WERI-Rb-1 (cell line): ENCODE measurements around the gene RHBDF2.

Experiments
- DNase-seq: peaks from one replicate; pipeline ENCODE4 v3.0.0-alpha.2; 2020
- H3K27ac ChIP-seq: fragments of 250-450 bp; sonication (Bioruptor Pico); 2 replicates; pipeline ENCODE4 v1.5.1; 2020; ENCODE audit warnings: mild to moderate bottlenecking, moderate library complexity
- H3K27me3 ChIP-seq: fragments of 250-450 bp; sonication (Bioruptor Pico); 2 replicates; pipeline ENCODE4 v1.5.1; 2021; ENCODE audit warnings: mild to moderate bottlenecking, low read depth, moderate library complexity; ENCODE audit not compliant: insufficient read depth, severe bottlenecking
- H3K36me3 ChIP-seq: fragments of 250-450 bp; sonication (Bioruptor Pico); 2 replicates; pipeline ENCODE4 v1.5.1; 2020; ENCODE audit warnings: mild to moderate bottlenecking, moderate library complexity
- H3K4me3 ChIP-seq: 2 replicates; pipeline ENCODE4 v1.5.1; 2011; ENCODE audit warnings: low read depth, mild to moderate bottlenecking, control low read depth, low read length
- H3K9me3 ChIP-seq: fragments of 250-450 bp; sonication (Bioruptor Pico); 2 replicates; pipeline ENCODE4 v1.5.1; 2021; ENCODE audit warnings: mild to moderate bottlenecking, moderate library complexity; ENCODE audit not compliant: severe bottlenecking
- TF ChIP-seq, protein P1 (sequence below): IDR thresholded peaks from 2 replicates; pipeline ENCODE4 v1.5.1; 2011; ENCODE audit warnings: low read depth, mild to moderate bottlenecking, control low read depth, inconsistent platforms, low read length

Gene RHBDF2

DNA sequence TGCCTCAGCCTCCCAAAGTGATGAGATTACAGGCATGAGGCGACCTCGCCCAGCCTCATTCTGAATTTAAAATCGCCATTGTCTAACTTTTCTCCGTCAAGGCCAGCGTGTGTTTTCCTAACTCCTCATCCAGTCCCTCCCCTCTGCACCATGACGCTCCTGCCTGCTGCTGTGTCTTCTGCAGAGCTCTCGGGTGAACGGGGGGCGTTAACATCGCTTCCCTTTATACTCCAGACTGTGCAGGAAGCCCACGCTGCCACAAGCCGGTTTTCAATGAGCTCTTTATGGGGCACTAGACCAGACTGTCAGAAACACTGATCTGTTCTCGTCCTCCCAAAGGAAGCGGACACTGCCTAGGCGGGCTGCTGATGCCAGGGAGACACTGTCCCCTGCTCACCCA is 20.6 kb downstream of the RHBDF2 start:
- H3K27ac ChIP-seq: no peak overlapping the region; the same call in 1 of the 2 replicates
- TF ChIP-seq, protein P1, sequence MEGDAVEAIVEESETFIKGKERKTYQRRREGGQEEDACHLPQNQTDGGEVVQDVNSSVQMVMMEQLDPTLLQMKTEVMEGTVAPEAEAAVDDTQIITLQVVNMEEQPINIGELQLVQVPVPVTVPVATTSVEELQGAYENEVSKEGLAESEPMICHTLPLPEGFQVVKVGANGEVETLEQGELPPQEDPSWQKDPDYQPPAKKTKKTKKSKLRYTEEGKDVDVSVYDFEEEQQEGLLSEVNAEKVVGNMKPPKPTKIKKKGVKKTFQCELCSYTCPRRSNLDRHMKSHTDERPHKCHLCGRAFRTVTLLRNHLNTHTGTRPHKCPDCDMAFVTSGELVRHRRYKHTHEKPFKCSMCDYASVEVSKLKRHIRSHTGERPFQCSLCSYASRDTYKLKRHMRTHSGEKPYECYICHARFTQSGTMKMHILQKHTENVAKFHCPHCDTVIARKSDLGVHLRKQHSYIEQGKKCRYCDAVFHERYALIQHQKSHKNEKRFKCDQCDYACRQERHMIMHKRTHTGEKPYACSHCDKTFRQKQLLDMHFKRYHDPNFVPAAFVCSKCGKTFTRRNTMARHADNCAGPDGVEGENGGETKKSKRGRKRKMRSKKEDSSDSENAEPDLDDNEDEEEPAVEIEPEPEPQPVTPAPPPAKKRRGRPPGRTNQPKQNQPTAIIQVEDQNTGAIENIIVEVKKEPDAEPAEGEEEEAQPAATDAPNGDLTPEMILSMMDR: no peak
- no peak for DNase-seq
- no peaks in the 10 kb centered on the region for H3K36me3 ChIP-seq
- H3K9me3 ChIP-seq: no peaks in the 10 kb centered on the region
- H3K4me3 ChIP-seq: no peak overlapping the region
- no peaks in the 10 kb centered on the region for H3K27me3 ChIP-seq

DNA sequence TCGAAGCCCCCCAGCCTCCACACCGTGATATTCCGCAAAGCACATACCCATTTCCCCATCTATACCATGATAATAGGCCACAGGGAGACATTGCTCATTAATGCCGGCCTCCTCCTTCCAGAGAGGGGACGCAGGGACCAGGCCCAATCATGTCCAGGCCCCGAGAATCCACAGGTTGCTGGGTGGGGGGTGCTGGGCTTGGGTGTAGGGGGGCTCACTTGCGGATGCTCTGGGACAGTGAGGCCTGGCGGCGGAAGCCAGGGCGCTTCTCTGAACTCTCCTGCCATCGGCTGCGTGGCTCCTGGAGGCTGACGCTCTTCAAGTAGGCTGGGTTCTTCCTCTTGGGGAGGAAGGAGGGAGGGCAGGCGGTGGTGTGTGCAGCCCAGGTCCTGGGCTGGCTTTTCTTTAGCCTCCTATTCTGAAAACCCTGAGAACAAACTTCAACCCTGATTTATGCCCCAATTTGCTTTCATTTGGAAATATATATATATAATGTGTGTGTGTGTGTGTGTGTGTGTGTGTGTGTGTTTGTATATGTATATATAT is 21.6 kb downstream of the RHBDF2 start:
- Histone ChIP-seq H3K27ac (no peak overlapping the region), H3K4me3 (no peak overlapping the region), H3K9me3 (no peaks in the 10 kb centered on the region), H3K36me3 (no peaks in the 10 kb centered on the region), H3K27me3 (no peaks in the 10 kb centered on the region)
- TF ChIP-seq, protein P1: no peak
- no peak for DNase-seq

DNA sequence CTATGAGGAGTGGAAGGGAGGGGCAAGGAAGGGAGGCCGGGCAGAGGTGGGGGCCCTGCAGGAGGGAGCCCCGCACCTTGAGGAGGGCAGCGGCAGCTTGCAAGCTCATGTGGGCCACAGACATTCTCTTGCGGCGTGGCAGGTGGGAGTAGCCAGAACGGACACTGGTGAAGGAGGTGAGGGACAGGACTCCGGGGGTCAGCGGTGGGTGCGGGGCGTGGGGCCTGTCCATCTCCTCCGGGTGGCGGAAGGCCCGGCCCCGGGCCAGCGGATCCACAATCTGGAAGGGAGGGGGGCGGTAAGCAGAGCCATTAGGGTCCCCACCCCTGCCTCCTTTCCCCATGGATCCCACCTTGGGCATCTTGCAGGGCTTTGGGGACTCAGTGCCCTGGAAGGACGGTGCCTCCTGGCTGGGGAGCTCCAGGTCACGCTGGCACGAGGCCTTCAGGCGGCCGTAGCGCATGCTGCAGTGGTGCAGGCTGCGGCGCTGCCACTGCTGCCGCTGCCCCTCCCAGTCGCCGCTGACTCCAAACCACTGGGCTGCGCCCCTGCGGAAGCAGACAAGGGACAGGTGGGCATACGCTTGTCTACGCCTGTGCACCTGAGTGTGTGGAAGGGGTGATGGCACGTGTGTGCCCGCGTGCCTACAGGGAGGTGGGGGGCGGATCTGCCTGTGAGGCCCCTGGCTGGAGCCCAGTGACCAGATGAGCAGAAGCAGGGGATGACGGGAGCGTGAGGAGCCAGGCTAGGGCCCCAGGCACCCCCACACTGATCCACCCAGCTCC is 22.3 kb downstream of the RHBDF2 start:
- DNase-seq: no peak
- no peaks in the 10 kb centered on the region for H3K9me3 ChIP-seq
- H3K36me3 ChIP-seq: no peaks in the 10 kb centered on the region
- no peak overlapping the region for H3K4me3 ChIP-seq
- TF ChIP-seq, protein P1: no peak
- no peak overlapping the region for H3K27ac ChIP-seq
- H3K27me3 ChIP-seq: no peaks in the 10 kb centered on the region

DNA sequence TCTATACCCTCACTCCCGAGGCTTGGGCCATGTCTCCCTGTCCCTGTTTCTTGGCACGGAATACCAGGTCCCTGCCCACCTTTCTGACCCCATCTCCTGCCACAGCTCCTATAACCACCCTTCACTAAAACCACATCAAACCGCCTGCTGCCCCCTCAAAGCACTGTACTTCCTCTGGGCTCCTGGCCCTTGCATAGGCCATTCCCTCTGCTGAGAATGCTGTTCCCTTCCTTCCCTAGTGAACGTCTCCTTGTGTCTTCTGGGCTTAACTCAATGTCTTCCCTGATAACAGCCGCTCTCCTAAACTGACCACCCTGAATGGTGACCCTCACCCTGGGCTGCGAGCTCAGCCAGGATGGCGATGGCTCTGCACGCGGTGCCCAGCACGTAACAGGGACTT is 23.1 kb downstream of the RHBDF2 start:
- no peak overlapping the region for H3K27ac ChIP-seq
- no peaks in the 10 kb centered on the region for H3K27me3 ChIP-seq
- H3K36me3 ChIP-seq: no peaks in the 10 kb centered on the region
- TF ChIP-seq, protein P1: no peak
- H3K4me3 ChIP-seq: no peak overlapping the region
- no peaks in the 10 kb centered on the region for H3K9me3 ChIP-seq
- no peak for DNase-seq

DNA sequence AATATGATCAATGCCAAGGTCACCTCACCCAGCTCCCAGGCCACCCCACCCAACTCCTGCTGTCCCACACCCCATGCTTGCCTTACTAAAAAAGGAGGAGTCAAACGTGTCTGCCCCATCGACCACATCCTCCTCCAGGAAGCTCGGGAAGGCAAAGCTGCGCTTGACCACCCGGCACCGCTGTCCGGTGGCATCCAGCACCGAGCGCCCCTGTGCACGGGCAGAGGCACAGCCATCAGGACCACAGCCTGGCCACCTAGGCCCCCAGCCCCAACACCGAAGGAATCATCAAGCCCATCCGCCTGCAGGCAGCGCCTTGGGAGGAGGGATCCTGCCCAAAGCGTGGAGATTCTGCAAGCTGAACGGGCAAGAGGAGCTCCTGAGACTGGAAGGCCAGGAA is 23.6 kb downstream of the RHBDF2 start:
- H3K4me3 ChIP-seq: no peak overlapping the region
- TF ChIP-seq, protein P1: no peak
- DNase-seq: no peak
- H3K36me3 ChIP-seq: no peaks in the 10 kb centered on the region; the same call in 1 of the 2 replicates
- no peaks in the 10 kb centered on the region for H3K9me3 ChIP-seq
- no peaks in the 10 kb centered on the region for H3K27me3 ChIP-seq
- no peak overlapping the region for H3K27ac ChIP-seq

DNA sequence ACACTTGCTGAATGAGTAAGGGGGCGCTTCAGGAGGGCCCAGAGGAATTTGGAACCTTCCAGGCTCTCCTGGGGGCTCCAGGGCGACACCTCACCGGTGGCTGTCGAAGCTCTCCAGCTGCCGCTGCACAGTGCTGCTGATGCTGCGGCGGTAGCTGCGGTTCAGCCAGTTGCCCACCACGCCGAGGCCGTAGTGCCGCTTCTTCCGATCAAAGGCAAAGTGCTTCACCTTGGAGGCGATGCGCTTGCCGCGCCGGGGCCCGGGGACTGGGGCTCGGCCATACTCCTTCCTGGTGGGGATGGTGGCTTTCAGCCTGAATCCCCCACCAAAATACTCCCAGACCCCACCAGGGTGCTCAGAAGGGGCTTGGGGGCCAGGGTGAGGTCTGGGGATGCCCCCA is 24.5 kb downstream of the RHBDF2 start:
- H3K4me3 ChIP-seq: no peak overlapping the region
- TF ChIP-seq, protein P1: no peak
- H3K27ac ChIP-seq: no peak overlapping the region
- no peak for DNase-seq
- H3K9me3 ChIP-seq: no peaks in the 10 kb centered on the region
- peaks cover 2% of the 10 kb centered on the region for H3K36me3 ChIP-seq
- no peaks in the 10 kb centered on the region for H3K27me3 ChIP-seq
